Inflammatory macrophage treated with lipopolysaccharide for 1 hour (primary cell): Measurements from ENCODE around the gene UBTF.

Source experiments
- DNase-seq, 2 donors: peaks; one replicate each; pipeline ENCODE4 v3.0.0-alpha.2; 2020 to 2022

UBTF gene

GRCh38 chr17:44193326-44194084 lies 26.0 kb downstream of the UBTF start:
- no peak for DNase-seq

GRCh38 chr17:44192750-44193149 lies 26.7 kb downstream of the UBTF start:
- no peak for DNase-seq

GRCh38 chr17:44191941-44192496 lies 27.5 kb downstream of the UBTF start:
- DNase-seq, result peak; percentile 21 to 28

GRCh38 chr17:44191369-44191768 lies 28.1 kb downstream of the UBTF start:
- DNase-seq, result no peak

- no peak for DNase-seq
These were observed 29.0 kb downstream of the UBTF start for GRCh38 chr17:44190481-44190880.

GRCh38 chr17:44188576-44189403 lies 30.7 kb downstream of the UBTF start:
- DNase-seq, result peak in 1 of 2 donors; percentile 19

GRCh38 chr17:44187131-44187899 lies 32.2 kb downstream of the UBTF start:
- peak in 1 of 2 donors; percentile 24 for DNase-seq

GRCh38 chr17:44186307-44187130 lies 33.0 kb downstream of the UBTF start, which contains the start of gene TMUB2:
Gene TMUB2, plus strand, starts transcription at chr17:44186972. Its CDS starts 737 bp downstream, at chr17:44187709.
- peak; percentile 99 to 100 for DNase-seq

- no peak for DNase-seq
These were observed 35.2 kb downstream of the UBTF start for GRCh38 chr17:44184212-44184810.

- DNase-seq, result no peak
These were observed 36.5 kb downstream of the UBTF start for GRCh38 chr17:44183024-44183423.

- DNase-seq, result no peak
These were observed 41.3 kb downstream of the UBTF start for GRCh38 chr17:44178133-44178532.

- no peak for DNase-seq
These were observed 41.8 kb downstream of the UBTF start for GRCh38 chr17:44177640-44178039.

GRCh38 chr17:44176671-44177501 lies 42.6 kb downstream of the UBTF start:
- no peak for DNase-seq

GRCh38 chr17:44176257-44176656 lies 43.2 kb downstream of the UBTF start:
- no peak for DNase-seq

GRCh38 chr17:44174427-44174826 lies 45.0 kb downstream of the UBTF start:
- DNase-seq, result no peak

- DNase-seq, result no peak
These were observed 47.5 kb downstream of the UBTF start for GRCh38 chr17:44171931-44172455.

- no peak for DNase-seq
These were observed 48.8 kb downstream of the UBTF start, which contains the start of gene ASB16 for GRCh38 chr17:44170499-44171201. Gene ASB16, plus strand, starts transcription at chr17:44170704. Its CDS starts 86 bp downstream, at chr17:44170790.

- DNase-seq, result no peak
These were observed 49.4 kb downstream of the UBTF start for GRCh38 chr17:44170135-44170498.

- DNase-seq, result no peak
These were observed 52.2 kb downstream of the UBTF start for GRCh38 chr17:44167181-44167861.
